HEK293 (cell line): ENCODE results near the gene TTL.
"Not testable (repeated sequence)": the region's sequence is repeated elsewhere in the genome, so short reads cannot be mapped to it uniquely, and the experiment has no call there.

ENCODE experiments used
- CTCF ChIA-PET: fragments of 350-600 bp; formaldehyde crosslinking; extraction: SDS; loops from one replicate; lab custom pipeline; 2021; ENCODE audit warnings: antibody characterized with exemption; lab: Yijun Ruan, JAX
- POLR2A ChIA-PET: fragments of 300-600 bp; formaldehyde crosslinking; extraction: SDS; loops from one replicate; lab custom pipeline; 2020; ENCODE audit warnings: antibody characterized with exemption, inconsistent platforms; lab: Yijun Ruan, JAX
- H3K27ac ChIP-seq: fragments of 200-500 bp; sonication (Bioruptor generic); 2 replicates; pipeline ENCODE4 v1.5.1; 2014; ENCODE audit warnings: low read depth, low read length, control low read depth, inconsistent platforms; ENCODE audit errors: extremely low read depth
- H3K36me3 ChIP-seq, 2 experiments: fragments of 200-500 bp in 1 of 2; sonication (Bioruptor generic) in 1 of 2; 1 replicate in 1 of 2; 2 replicates in 1 of 2; pipeline ENCODE4 v1.5.1; 2014 to 2017; ENCODE audit warnings: inconsistent platforms in 2 of 2, low read length in 2 of 2; ENCODE audit not compliant: control insufficient read depth in 2 of 2, insufficient read depth in 1 of 2
- H3K4me1 ChIP-seq: fragments of 200-500 bp; sonication (Bioruptor generic); 2 replicates; pipeline ENCODE4 v1.5.1; 2014; ENCODE audit warnings: mild to moderate bottlenecking, low read length, inconsistent platforms; ENCODE audit not compliant: control insufficient read depth, insufficient read depth
- H3K4me3 ChIP-seq: 2 replicates; pipeline ENCODE4 v1.5.1; 2011; ENCODE audit warnings: low read depth, mild to moderate bottlenecking, control low read depth, low read length, moderate library complexity
- H3K9me3 ChIP-seq: fragments of 200-500 bp; sonication (Bioruptor generic); 2 replicates; pipeline ENCODE4 v1.5.1; 2014; ENCODE audit warnings: low read depth, low read length, inconsistent platforms; ENCODE audit not compliant: control insufficient read depth, insufficient read depth
- ELK4 ChIP-seq: IDR thresholded peaks from 2 replicates; pipeline ENCODE4 v1.6.1; 2011; ENCODE audit warnings: mild to moderate bottlenecking, low read depth, low read length, borderline replicate concordance
- PRDM4 ChIP-seq: fragments of 450-650 bp; formaldehyde crosslinking; IDR thresholded peaks from 2 replicates; pipeline ENCODE4 v1.5.1; 2017; ENCODE audit warnings: missing biosample characterization, missing genetic modification characterization
- RBAK ChIP-seq: fragments of 450-650 bp; formaldehyde crosslinking; IDR thresholded peaks from 2 replicates; pipeline ENCODE4 v1.5.1; 2016; ENCODE audit warnings: missing biosample characterization, missing genetic modification characterization
- REST ChIP-seq: fragments of 450-650 bp; formaldehyde crosslinking; IDR thresholded peaks from 2 replicates; pipeline ENCODE4 v1.5.1; 2016; ENCODE audit warnings: missing biosample characterization, missing genetic modification characterization
- ZNF10 ChIP-seq: fragments of 450-650 bp; formaldehyde crosslinking; IDR thresholded peaks from 2 replicates; pipeline ENCODE4 v1.5.1; 2017; ENCODE audit warnings: missing biosample characterization, missing genetic modification characterization
- ZNF221 ChIP-seq: fragments of 450-650 bp; formaldehyde crosslinking; IDR thresholded peaks from 2 replicates; pipeline ENCODE4 v1.5.1; 2017; ENCODE audit warnings: missing biosample characterization, missing genetic modification characterization, borderline replicate concordance
- ZNF24 ChIP-seq: fragments of 450-650 bp; formaldehyde crosslinking; IDR thresholded peaks from 2 replicates; pipeline ENCODE4 v1.5.1; 2016; ENCODE audit warnings: missing biosample characterization, missing genetic modification characterization
- ZNF48 ChIP-seq: fragments of 450-650 bp; formaldehyde crosslinking; IDR thresholded peaks from 2 replicates; pipeline ENCODE4 v1.5.1; 2016; ENCODE audit warnings: missing biosample characterization, missing genetic modification characterization
- ZNF513 ChIP-seq: fragments of 450-650 bp; IDR thresholded peaks from 2 replicates; pipeline ENCODE4 v1.5.1; 2018; ENCODE audit warnings: missing biosample characterization, missing genetic modification characterization
- ZNF548 ChIP-seq: fragments of 450-650 bp; formaldehyde crosslinking; IDR thresholded peaks from 2 replicates; pipeline ENCODE4 v1.5.1; 2016; ENCODE audit warnings: missing biosample characterization, missing genetic modification characterization
- ZNF658 ChIP-seq: fragments of 450-650 bp; formaldehyde crosslinking; IDR thresholded peaks from 2 replicates; pipeline ENCODE4; 2016; ENCODE audit warnings: missing biosample characterization, missing genetic modification characterization

Gene TTL

GRCh38 chr2:112444256-112444655 is 37.7 kb upstream of the TTL start:
- not testable (repeated sequence) for H3K4me3 ChIP-seq

GRCh38 chr2:112449854-112450253 is 32.1 kb upstream of the TTL start:
- Histone ChIP-seq H3K27ac (no peak overlapping the region), H3K36me3 (no peaks in the 10 kb centered on the region), H3K4me3 (no peak overlapping the region), H3K4me1 (no peaks in the 10 kb centered on the region), H3K9me3 (no peaks in the 10 kb centered on the region)
- POLR2A ChIA-PET: no interaction called here
- TF ChIP-seq REST (tag by site-specific recombination) (no peak), RBAK (tag by site-specific recombination) (no peak), ZNF10 (no peak), ZNF548 (no peak), ZNF513 (no peak), ZNF658 (tag by site-specific recombination) (no peak), ZNF24 (no peak), ZNF221 (tag by site-specific recombination) (no peak), PRDM4 (no peak)
- CTCF ChIA-PET: no interaction called here

More at GRCh38 chr2:112444256-112444655, 37.7 kb upstream of the TTL start:
- CTCF ChIA-PET, H3K9me3 ChIP-seq, POLR2A ChIA-PET, H3K36me3 ChIP-seq, H3K4me1 ChIP-seq, H3K27ac ChIP-seq: not testable (repeated sequence)

- CTCF ChIA-PET: interaction anchor here (1.0 kb wide), 1 partner anchor 564 kb away, joined by 3 read pairs; no protein-coding TSS in a partner anchor
- POLR2A ChIA-PET: no interaction called here
- Histone ChIP-seq H3K9me3 (no peaks in the 10 kb centered on the region), H3K36me3 (no peaks in the 10 kb centered on the region), H3K4me1 (no peaks in the 10 kb centered on the region), H3K27ac (no peak overlapping the region), H3K4me3 (no peak overlapping the region)
- no peak for TF ChIP-seq ZNF48 (tag by site-specific recombination)
- no peak for TF ChIP-seq ELK4
These were observed 30.6 kb upstream of the TTL start for GRCh38 chr2:112451317-112451716.
